ENCODE data around the gene ANXA10. TPM values are rescaled to one million over a fixed set of nuclear protein-coding genes. Genes with fewer than 3 reads are reported as not detected.

The ANXA10 gene
- polyA plus RNA-seq, 1 of the 3 experiments (the other 2 are of a cell fraction) = 0.23 TPM

- H3K4me3 ChIP-seq (ENCODE audit: low read depth in 2 of 2, low read length in 1 of 2) = no peak overlapping the region
- TF ChIP-seq RXRA (IDR thresholded peaks at IDR 0.05; ENCODE audit: borderline replicate concordance, low read depth) (no peak), GATA2 (CRISPR knock-in tag; IDR thresholded peaks at IDR 0.05) (no peak), POLR2AphosphoS5 (IDR thresholded peaks at IDR 0.05; ENCODE audit: low read depth, low read length) (no peak), YY1 (IDR thresholded peaks at IDR 0.05; ENCODE audit: low read depth) (no peak)
- H3K27me3 ChIP-seq (ENCODE audit: insufficient read depth) = no peaks in the 10 kb centered on the region
- no peaks in the 10 kb centered on the region for H3K79me2 ChIP-seq (ENCODE audit: insufficient read depth)
- H2AFZ ChIP-seq (ENCODE audit: low read depth) = no peak overlapping the region
- H3K36me3 ChIP-seq (replicated peaks in 1 of 2; ENCODE audit: control insufficient read depth in 1 of 2, insufficient read depth in 2 of 2, low read length in 1 of 2) = no peaks in the 10 kb centered on the region
- no peak overlapping the region for H3K9ac ChIP-seq
- H4K20me1 ChIP-seq (ENCODE audit: insufficient read depth) = no peaks in the 10 kb centered on the region
- H3K9me2 ChIP-seq = no peaks in the 10 kb centered on the region
- H3K4me1 ChIP-seq (ENCODE audit: control insufficient read depth in 1 of 2, insufficient read depth in 2 of 2, low read depth in 1 of 2, low read length in 1 of 2) = no peaks in the 10 kb centered on the region
- no peaks in the 10 kb centered on the region for H3F3A ChIP-seq (replicated peaks; ENCODE audit: insufficient read depth)
- WGBS (ENCODE audit: low lambda C conversion rate) = 10% methylated on average over 2 of the region's 2 CpGs
- POLR2A ChIA-PET = no interaction called here
- DNase-seq = no peak
- H3K9me3 ChIP-seq = no peaks in the 10 kb centered on the region
- no peak overlapping the region for H3K4me2 ChIP-seq
- no peak overlapping the region for H3K27ac ChIP-seq (ENCODE audit: low read depth in 2 of 2, low read length in 1 of 2)
- CTCF ChIA-PET = interaction anchor here (1.3 kb wide), 1 partner anchor 8 kb away, joined by 3 read pairs; no protein-coding TSS in a partner anchor
Observed at GRCh38 chr4:168071304-168071703, 21.0 kb upstream of the ANXA10 start.

- Histone ChIP-seq H3K9me2 (no peaks in the 10 kb centered on the region), H3K27me3 (ENCODE audit: insufficient read depth) (no peaks in the 10 kb centered on the region), H3K4me2 (no peak overlapping the region), H3K9ac (no peak overlapping the region), H3K36me3 (replicated peaks in 1 of 2; ENCODE audit: control insufficient read depth in 1 of 2, insufficient read depth in 2 of 2, low read length in 1 of 2) (no peaks in the 10 kb centered on the region), H3F3A (replicated peaks; ENCODE audit: insufficient read depth) (no peaks in the 10 kb centered on the region), H3K27ac (ENCODE audit: low read depth in 2 of 2, low read length in 1 of 2) (no peak overlapping the region), H3K79me2 (ENCODE audit: insufficient read depth) (no peaks in the 10 kb centered on the region), H2AFZ (ENCODE audit: low read depth) (no peak overlapping the region), H3K4me1 (ENCODE audit: control insufficient read depth in 1 of 2, insufficient read depth in 2 of 2, low read depth in 1 of 2, low read length in 1 of 2) (no peaks in the 10 kb centered on the region), H3K4me3 (ENCODE audit: low read depth in 2 of 2, low read length in 1 of 2) (no peak overlapping the region), H3K9me3 (no peaks in the 10 kb centered on the region), H4K20me1 (ENCODE audit: insufficient read depth) (no peaks in the 10 kb centered on the region)
- no peak for TF ChIP-seq RCOR1 (IDR thresholded peaks at IDR 0.05; ENCODE audit: low read length)
- TF ChIP-seq SIN3A (IDR thresholded peaks at IDR 0.05; ENCODE audit: borderline replicate concordance, low read depth, low read length) = no peak
- TF ChIP-seq, protein P1, sequence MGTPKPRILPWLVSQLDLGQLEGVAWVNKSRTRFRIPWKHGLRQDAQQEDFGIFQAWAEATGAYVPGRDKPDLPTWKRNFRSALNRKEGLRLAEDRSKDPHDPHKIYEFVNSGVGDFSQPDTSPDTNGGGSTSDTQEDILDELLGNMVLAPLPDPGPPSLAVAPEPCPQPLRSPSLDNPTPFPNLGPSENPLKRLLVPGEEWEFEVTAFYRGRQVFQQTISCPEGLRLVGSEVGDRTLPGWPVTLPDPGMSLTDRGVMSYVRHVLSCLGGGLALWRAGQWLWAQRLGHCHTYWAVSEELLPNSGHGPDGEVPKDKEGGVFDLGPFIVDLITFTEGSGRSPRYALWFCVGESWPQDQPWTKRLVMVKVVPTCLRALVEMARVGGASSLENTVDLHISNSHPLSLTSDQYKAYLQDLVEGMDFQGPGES (IDR thresholded peaks at IDR 0.05; ENCODE audit: low read depth, low read length) = no peak
- TF ChIP-seq NRF1 (IDR thresholded peaks at IDR 0.05; ENCODE audit: low read depth, low read length) = no peak
- TF ChIP-seq SMC3 (IDR thresholded peaks at IDR 0.05; ENCODE audit: low read depth, low read length) = no peak
- TF ChIP-seq GATA2 (CRISPR knock-in tag; IDR thresholded peaks at IDR 0.05) = no peak
- no peak for TF ChIP-seq MXI1 (IDR thresholded peaks at IDR 0.05; ENCODE audit: low read depth, low read length)
- TF ChIP-seq, protein P2, sequence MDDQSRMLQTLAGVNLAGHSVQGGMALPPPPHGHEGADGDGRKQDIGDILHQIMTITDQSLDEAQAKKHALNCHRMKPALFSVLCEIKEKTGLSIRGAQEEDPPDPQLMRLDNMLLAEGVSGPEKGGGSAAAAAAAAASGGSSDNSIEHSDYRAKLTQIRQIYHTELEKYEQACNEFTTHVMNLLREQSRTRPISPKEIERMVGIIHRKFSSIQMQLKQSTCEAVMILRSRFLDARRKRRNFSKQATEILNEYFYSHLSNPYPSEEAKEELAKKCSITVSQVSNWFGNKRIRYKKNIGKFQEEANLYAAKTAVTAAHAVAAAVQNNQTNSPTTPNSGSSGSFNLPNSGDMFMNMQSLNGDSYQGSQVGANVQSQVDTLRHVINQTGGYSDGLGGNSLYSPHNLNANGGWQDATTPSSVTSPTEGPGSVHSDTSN (IDR thresholded peaks at IDR 0.05) = no peak
- TF ChIP-seq FOXM1 (IDR thresholded peaks at IDR 0.05; ENCODE audit: low read depth) = no peak
- no peak for TF ChIP-seq JUND (IDR thresholded peaks at IDR 0.05)
- TF ChIP-seq FOXJ3 (CRISPR knock-in tag; IDR thresholded peaks at IDR 0.05) = no peak
- no peak for TF ChIP-seq TCF12 (IDR thresholded peaks at IDR 0.05)
- TF ChIP-seq TEAD4 (IDR thresholded peaks at IDR 0.05; ENCODE audit: borderline replicate concordance, insufficient read depth) = no peak
- no peak for TF ChIP-seq FOSL2 (IDR thresholded peaks at IDR 0.05; ENCODE audit: borderline replicate concordance, low read depth)
- DNase-seq = no peak
- ChIA-PET POLR2A (no interaction called here), CTCF (no interaction called here)
- WGBS (ENCODE audit: low lambda C conversion rate) = 65% methylated on average over 4 of the region's 4 CpGs
Observed at GRCh38 chr4:168074861-168075260, 17.5 kb upstream of the ANXA10 start.
